ENCODE results near the gene CXCL12.

CXCL12 gene

GRCh38 chr10:44374155-44374554, 10.7 kb downstream of the CXCL12 start:
- Histone ChIP-seq H3K79me2 (ENCODE audit: control insufficient read depth, insufficient read depth, low read length, unreplicated experiment) (no peaks in the 10 kb centered on the region), H3K4me3 (ENCODE audit: low read depth, low read length) (no peak overlapping the region), H3K36me3 (ENCODE audit: insufficient read depth, low read length) (no peaks in the 10 kb centered on the region), H3K27ac (ENCODE audit: low read depth, low read length) (no peak overlapping the region), H2AFZ (ENCODE audit: low read length, unreplicated experiment) (no peak overlapping the region), H3K4me1 (ENCODE audit: control insufficient read depth, insufficient read depth, low read length, unreplicated experiment) (no peaks in the 10 kb centered on the region), H3K27me3 (ENCODE audit: insufficient read depth, low read length) (0 out of 2 replicates have a peak, but pooled peaks cover 9% of the 10 kb centered on the region)

- H3K4me3 ChIP-seq (ENCODE audit: low read depth, low read length) = no peak overlapping the region
- H2AFZ ChIP-seq (ENCODE audit: low read length, unreplicated experiment) = no peak overlapping the region
- H3K4me1 ChIP-seq (ENCODE audit: control insufficient read depth, insufficient read depth, low read length, unreplicated experiment) = no peaks in the 10 kb centered on the region
- 0 out of 2 replicates have a peak, but pooled peaks cover 9% of the 10 kb centered on the region for H3K27me3 ChIP-seq (ENCODE audit: insufficient read depth, low read length)
- no peaks in the 10 kb centered on the region for H3K36me3 ChIP-seq (ENCODE audit: insufficient read depth, low read length)
- no peaks in the 10 kb centered on the region for H3K79me2 ChIP-seq (ENCODE audit: control insufficient read depth, insufficient read depth, low read length, unreplicated experiment)
- H3K27ac ChIP-seq (ENCODE audit: low read depth, low read length) = no peak overlapping the region
These were observed 11.4 kb downstream of the CXCL12 start for GRCh38 chr10:44373341-44373995.

GRCh38 chr10:44372181-44372580, 12.7 kb downstream of the CXCL12 start:
- H3K4me1 ChIP-seq (ENCODE audit: control insufficient read depth, insufficient read depth, low read length, unreplicated experiment) = no peaks in the 10 kb centered on the region
- H3K79me2 ChIP-seq (ENCODE audit: control insufficient read depth, insufficient read depth, low read length, unreplicated experiment) = no peaks in the 10 kb centered on the region
- no peak overlapping the region for H2AFZ ChIP-seq (ENCODE audit: low read length, unreplicated experiment)
- H3K4me3 ChIP-seq (ENCODE audit: low read depth, low read length) = no peak overlapping the region
- peaks cover 15% of the 10 kb centered on the region; the same call in 1 of the 2 replicates for H3K27me3 ChIP-seq (ENCODE audit: insufficient read depth, low read length)
- H3K36me3 ChIP-seq (ENCODE audit: insufficient read depth, low read length) = no peaks in the 10 kb centered on the region
- H3K27ac ChIP-seq (ENCODE audit: low read depth, low read length) = no peak overlapping the region

- Histone ChIP-seq H3K27me3 (ENCODE audit: insufficient read depth, low read length) (peaks cover 15% of the 10 kb centered on the region; the same call in 1 of the 2 replicates), H3K36me3 (ENCODE audit: insufficient read depth, low read length) (no peaks in the 10 kb centered on the region), H3K79me2 (ENCODE audit: control insufficient read depth, insufficient read depth, low read length, unreplicated experiment) (no peaks in the 10 kb centered on the region), H3K4me3 (ENCODE audit: low read depth, low read length) (no peak overlapping the region), H3K27ac (ENCODE audit: low read depth, low read length) (no peak overlapping the region), H2AFZ (ENCODE audit: low read length, unreplicated experiment) (no peak overlapping the region), H3K4me1 (ENCODE audit: control insufficient read depth, insufficient read depth, low read length, unreplicated experiment) (no peaks in the 10 kb centered on the region)
These were observed 14.1 kb downstream of the CXCL12 start for GRCh38 chr10:44370731-44371248.

GRCh38 chr10:44369854-44370253, 15.0 kb downstream of the CXCL12 start:
- Histone ChIP-seq H3K4me1 (ENCODE audit: control insufficient read depth, insufficient read depth, low read length, unreplicated experiment) (no peaks in the 10 kb centered on the region), H3K4me3 (ENCODE audit: low read depth, low read length) (no peak overlapping the region), H3K27me3 (ENCODE audit: insufficient read depth, low read length) (peaks cover 15% of the 10 kb centered on the region; the same call in 1 of the 2 replicates), H3K36me3 (ENCODE audit: insufficient read depth, low read length) (no peaks in the 10 kb centered on the region), H3K27ac (ENCODE audit: low read depth, low read length) (no peak overlapping the region), H2AFZ (ENCODE audit: low read length, unreplicated experiment) (no peak overlapping the region), H3K79me2 (ENCODE audit: control insufficient read depth, insufficient read depth, low read length, unreplicated experiment) (no peaks in the 10 kb centered on the region)

GRCh38 chr10:44369296-44369695, 15.6 kb downstream of the CXCL12 start:
- no peaks in the 10 kb centered on the region for H3K36me3 ChIP-seq (ENCODE audit: insufficient read depth, low read length)
- H3K27me3 ChIP-seq (ENCODE audit: insufficient read depth, low read length) = peaks cover 15% of the 10 kb centered on the region; the same call in 1 of the 2 replicates
- H2AFZ ChIP-seq (ENCODE audit: low read length, unreplicated experiment) = no peak overlapping the region

GRCh38 chr10:44368637-44369036, 16.3 kb downstream of the CXCL12 start:
- Histone ChIP-seq H2AFZ (ENCODE audit: low read length, unreplicated experiment) (no peak overlapping the region), H3K79me2 (ENCODE audit: control insufficient read depth, insufficient read depth, low read length, unreplicated experiment) (no peaks in the 10 kb centered on the region), H3K27me3 (ENCODE audit: insufficient read depth, low read length) (peaks cover 15% of the 10 kb centered on the region; the same call in 1 of the 2 replicates), H3K4me1 (ENCODE audit: control insufficient read depth, insufficient read depth, low read length, unreplicated experiment) (no peaks in the 10 kb centered on the region), H3K27ac (ENCODE audit: low read depth, low read length) (no peak overlapping the region), H3K36me3 (ENCODE audit: insufficient read depth, low read length) (no peaks in the 10 kb centered on the region), H3K4me3 (ENCODE audit: low read depth, low read length) (no peak overlapping the region)

More at GRCh38 chr10:44369296-44369695, 15.6 kb downstream of the CXCL12 start:
- no peak overlapping the region for H3K27ac ChIP-seq (ENCODE audit: low read depth, low read length)
- H3K4me3 ChIP-seq (ENCODE audit: low read depth, low read length) = no peak overlapping the region
- no peaks in the 10 kb centered on the region for H3K4me1 ChIP-seq (ENCODE audit: control insufficient read depth, insufficient read depth, low read length, unreplicated experiment)
- H3K79me2 ChIP-seq (ENCODE audit: control insufficient read depth, insufficient read depth, low read length, unreplicated experiment) = no peaks in the 10 kb centered on the region

- Histone ChIP-seq H3K4me3 (ENCODE audit: low read depth, low read length) (no peak overlapping the region), H3K4me1 (ENCODE audit: control insufficient read depth, insufficient read depth, low read length, unreplicated experiment) (no peaks in the 10 kb centered on the region), H3K36me3 (ENCODE audit: insufficient read depth, low read length) (no peaks in the 10 kb centered on the region), H2AFZ (ENCODE audit: low read length, unreplicated experiment) (no peak overlapping the region), H3K27me3 (ENCODE audit: insufficient read depth, low read length) (peaks cover 15% of the 10 kb centered on the region; the same call in 1 of the 2 replicates), H3K27ac (ENCODE audit: low read depth, low read length) (no peak overlapping the region), H3K79me2 (ENCODE audit: control insufficient read depth, insufficient read depth, low read length, unreplicated experiment) (no peaks in the 10 kb centered on the region)
These were observed 17.8 kb downstream of the CXCL12 start for GRCh38 chr10:44366941-44367630.

- no peaks in the 10 kb centered on the region for H3K4me1 ChIP-seq (ENCODE audit: control insufficient read depth, insufficient read depth, low read length, unreplicated experiment)
- no peaks in the 10 kb centered on the region for H3K36me3 ChIP-seq (ENCODE audit: insufficient read depth, low read length)
- no peaks in the 10 kb centered on the region for H3K79me2 ChIP-seq (ENCODE audit: control insufficient read depth, insufficient read depth, low read length, unreplicated experiment)
- H3K27me3 ChIP-seq (ENCODE audit: insufficient read depth, low read length) = peaks cover 13% of the 10 kb centered on the region; the same call in 1 of the 2 replicates
- H2AFZ ChIP-seq (ENCODE audit: low read length, unreplicated experiment) = no peak overlapping the region
- H3K27ac ChIP-seq (ENCODE audit: low read depth, low read length) = no peak overlapping the region
- H3K4me3 ChIP-seq (ENCODE audit: low read depth, low read length) = no peak overlapping the region
These were observed 20.3 kb downstream of the CXCL12 start for GRCh38 chr10:44364566-44364965.

GRCh38 chr10:44363716-44364115, 21.2 kb downstream of the CXCL12 start:
- H3K27me3 ChIP-seq (ENCODE audit: insufficient read depth, low read length) = peaks cover 9% of the 10 kb centered on the region; the same call in 1 of the 2 replicates
- H2AFZ ChIP-seq (ENCODE audit: low read length, unreplicated experiment) = no peak overlapping the region
- no peaks in the 10 kb centered on the region for H3K79me2 ChIP-seq (ENCODE audit: control insufficient read depth, insufficient read depth, low read length, unreplicated experiment)
- no peak overlapping the region for H3K4me3 ChIP-seq (ENCODE audit: low read depth, low read length)
- no peaks in the 10 kb centered on the region for H3K36me3 ChIP-seq (ENCODE audit: insufficient read depth, low read length)
- H3K27ac ChIP-seq (ENCODE audit: low read depth, low read length) = no peak overlapping the region
- no peaks in the 10 kb centered on the region for H3K4me1 ChIP-seq (ENCODE audit: control insufficient read depth, insufficient read depth, low read length, unreplicated experiment)

Measured in ACC112 (cell line).